Fibroblast of pulmonary artery (primary cell): Measurements from ENCODE around the gene MRE11.
A peak's percentile ranks its signal among the peaks of the same experiment; 100 is the strongest.
"Not testable (repeated sequence)": the region's sequence is repeated elsewhere in the genome, so short reads cannot be mapped to it uniquely, and the experiment has no call there.

Source experiments
- DNase-seq: peaks from one replicate; pipeline ENCODE4 v3.0.0-alpha.2; 2010; ENCODE audit warnings: low read depth
- H3K4me3 ChIP-seq: replicated peaks from 2 replicates; pipeline ENCODE4 v1.5.1; 2011; ENCODE audit warnings: low read depth, mild to moderate bottlenecking, control low read depth, low read length, moderate library complexity
- CTCF ChIP-seq: IDR thresholded peaks from 2 replicates; pipeline ENCODE4 v1.5.1; 2011; ENCODE audit warnings: mild to moderate bottlenecking, control low read depth, low read length, inconsistent platforms; ENCODE audit errors: missing control alignments

MRE11 gene

DNA sequence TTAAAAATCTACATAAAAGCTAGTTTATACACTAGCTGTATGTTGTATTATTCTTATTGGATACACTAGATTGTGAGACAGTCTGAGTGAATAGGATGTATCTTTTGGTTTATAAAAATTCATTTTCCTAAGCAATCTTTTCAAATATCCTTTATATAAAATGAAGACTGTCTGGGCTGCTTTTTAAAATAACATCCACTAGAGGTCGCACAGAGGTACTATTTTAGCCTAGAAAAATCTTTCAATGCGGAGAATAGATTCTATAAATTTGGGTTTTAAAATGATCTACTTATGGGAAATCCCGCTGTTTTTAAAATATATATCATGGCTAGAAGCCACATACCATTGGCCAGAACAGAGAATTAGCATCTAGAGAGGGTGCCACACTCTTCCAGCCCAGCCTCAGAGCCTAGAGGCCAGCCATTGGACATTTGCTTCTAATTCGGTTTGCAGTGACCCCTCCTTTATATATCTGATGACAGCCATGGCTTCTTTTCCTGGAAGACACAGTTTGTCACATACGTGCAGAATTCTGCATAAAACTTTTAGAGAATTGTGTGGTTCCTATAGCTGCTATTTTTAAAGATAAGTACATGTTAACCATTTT lies 25.9 kb upstream of the MRE11 start:
- peak; percentile 59 for DNase-seq
- no peak overlapping the region for H3K4me3 ChIP-seq
- peak; percentile 61 for TF ChIP-seq CTCF

GRCh38 chr11:94518300-94518699 lies 24.7 kb upstream of the MRE11 start:
- no peak for TF ChIP-seq CTCF
- DNase-seq = no peak

GRCh38 chr11:94516725-94517124 lies 23.1 kb upstream of the MRE11 start:
- TF ChIP-seq CTCF = no peak
- DNase-seq = no peak
- H3K4me3 ChIP-seq = no peak overlapping the region

More at GRCh38 chr11:94518300-94518699, 24.7 kb upstream of the MRE11 start:
- no peak overlapping the region for H3K4me3 ChIP-seq

DNA sequence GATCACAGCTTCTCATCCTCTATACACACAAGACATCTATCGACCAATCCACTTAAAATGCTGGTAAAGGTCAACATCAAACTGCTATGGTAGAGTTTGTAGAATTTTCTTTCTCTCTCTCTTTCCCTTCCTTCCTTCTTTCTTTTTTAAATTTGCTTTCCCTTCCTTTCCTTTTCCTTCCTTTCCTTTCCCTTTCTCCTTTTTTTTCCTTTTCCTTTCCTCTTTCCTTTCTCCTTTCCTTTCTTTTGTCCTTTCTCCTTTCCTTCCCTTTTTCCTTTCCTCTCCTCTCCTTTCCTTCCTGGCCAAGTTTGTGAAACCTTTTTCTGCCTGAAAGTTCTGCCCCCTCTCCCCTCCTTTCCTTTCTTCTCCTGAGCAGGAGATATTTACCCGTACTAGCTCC lies 21.8 kb upstream of the MRE11 start:
- TF ChIP-seq CTCF = no peak
- no peak for DNase-seq
- no peak overlapping the region for H3K4me3 ChIP-seq

- H3K4me3 ChIP-seq = no peak overlapping the region
- DNase-seq = no peak
- no peak for TF ChIP-seq CTCF
Measured at GRCh38 chr11:94513091-94513490, 19.4 kb upstream of the MRE11 start.

- TF ChIP-seq CTCF = no peak
- peak within 1 kb of the TSS; percentile 56 for H3K4me3 ChIP-seq
- DNase-seq = peak; percentile 46
Measured at GRCh38 chr11:94511932-94512781, 18.5 kb upstream of the MRE11 start, which contains the start of gene C11orf97. C11orf97 (plus strand) TSS chr11:94512461; CDS start chr11:94512529, 68 bp downstream.

DNA sequence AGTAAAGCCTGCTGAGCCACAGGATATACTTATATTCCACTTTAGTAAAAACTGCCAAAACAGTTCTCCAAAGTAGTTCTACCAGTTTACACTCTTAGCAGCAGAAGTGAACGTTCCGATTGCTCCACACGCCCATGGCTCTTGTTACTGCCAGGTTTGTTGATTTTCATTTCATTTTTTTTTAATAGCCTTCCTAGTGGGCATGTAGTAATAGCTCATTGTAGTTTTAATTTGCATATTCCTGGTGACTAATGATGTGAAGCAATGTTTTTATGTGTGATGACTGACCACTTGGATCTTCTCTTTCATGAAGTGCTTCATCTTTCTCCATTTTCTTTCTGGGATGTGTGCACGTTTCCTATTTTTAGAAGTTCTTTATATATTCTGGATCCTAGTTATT lies 13.8 kb upstream of the MRE11 start:
- no peak for TF ChIP-seq CTCF
- no peak for DNase-seq

DNA sequence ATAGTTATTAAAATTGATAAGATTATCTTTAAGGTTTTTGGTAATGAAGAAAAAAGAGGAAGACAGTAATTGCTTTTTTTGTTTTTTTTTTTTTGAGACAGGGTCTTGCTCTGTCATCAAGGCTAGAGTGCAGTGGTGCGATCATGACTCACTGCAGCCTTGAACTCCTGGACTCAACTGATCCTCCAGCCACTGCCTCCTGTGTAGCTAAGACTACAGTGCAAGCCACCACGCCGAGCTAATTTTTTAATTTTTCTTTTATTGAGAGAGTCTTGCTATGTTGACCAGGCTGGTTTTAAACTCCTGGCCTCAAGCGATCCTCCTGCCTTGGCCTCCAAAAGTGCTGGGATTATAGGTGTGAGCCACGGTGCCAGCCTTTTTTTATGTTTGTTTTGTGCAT lies 12.9 kb upstream of the MRE11 start:
- not testable (repeated sequence) for H3K4me3 ChIP-seq, DNase-seq

More for the DNA sequence above, 13.8 kb upstream of the MRE11 start:
- H3K4me3 ChIP-seq = no peak overlapping the region
